Brain microvascular endothelial cell (primary cell): ENCODE results near the gene TEKTIP1.

Source experiments
- DNase-seq: peaks from one replicate; pipeline ENCODE4 v3.0.0-alpha.2; 2020
- H3K27ac ChIP-seq: fragments of 250-450 bp; sonication (Bioruptor Pico); 2 replicates; pipeline ENCODE4 v1.5.1; 2020; ENCODE audit warnings: mild to moderate bottlenecking, moderate library complexity
- H3K27me3 ChIP-seq: fragments of 250-450 bp; sonication (Bioruptor Pico); replicated peaks from 2 replicates; pipeline ENCODE4 v1.5.1; 2020; ENCODE audit warnings: mild to moderate bottlenecking
- H3K36me3 ChIP-seq: fragments of 250-450 bp; sonication (Bioruptor Pico); replicated peaks from 2 replicates; pipeline ENCODE4 v1.5.1; 2020; ENCODE audit warnings: mild to moderate bottlenecking
- H3K4me3 ChIP-seq: 2 replicates; pipeline ENCODE4 v1.5.1; 2011; ENCODE audit warnings: low read depth, mild to moderate bottlenecking, control low read depth, low read length, moderate library complexity
- CTCF ChIP-seq: IDR thresholded peaks from 2 replicates; pipeline ENCODE4 v1.5.1; 2011; ENCODE audit warnings: low read depth, mild to moderate bottlenecking, moderate library complexity, low read length, control low read depth, inconsistent platforms; ENCODE audit errors: missing control alignments
- in situ Hi-C: cut with HindIII; loops from 2 replicates; pipeline ENCODE4 v1.10.0; 2017; ENCODE audit warnings: low sequenced_read_pairs, low pct_ligation_motif_present

Gene TEKTIP1

GRCh38 chr19:3520166-3521103 lies 18.5 kb upstream of the TEKTIP1 start:
- H3K36me3 ChIP-seq: peaks cover 19% of the 10 kb centered on the region

GRCh38 chr19:3521104-3521445 lies 17.9 kb upstream of the TEKTIP1 start:
- TF ChIP-seq CTCF: no peak
- peaks cover 19% of the 10 kb centered on the region for H3K36me3 ChIP-seq
- in situ Hi-C loops: no loop called here
- DNase-seq: no peak
- H3K27me3 ChIP-seq: no peaks in the 10 kb centered on the region
- no peak overlapping the region for H3K4me3 ChIP-seq
- no peak overlapping the region for H3K27ac ChIP-seq

More at GRCh38 chr19:3520166-3521103, 18.5 kb upstream of the TEKTIP1 start:
- H3K27ac ChIP-seq: no peak overlapping the region
- TF ChIP-seq CTCF: peak; percentile 5
- no peak overlapping the region for H3K4me3 ChIP-seq
- no peaks in the 10 kb centered on the region for H3K27me3 ChIP-seq
- DNase-seq: no peak
- in situ Hi-C loops: no loop called here

GRCh38 chr19:3522421-3523360 lies 16.3 kb upstream of the TEKTIP1 start:
- Histone ChIP-seq H3K27me3 (no peaks in the 10 kb centered on the region), H3K4me3 (no peak overlapping the region), H3K27ac (no peak overlapping the region), H3K36me3 (peaks cover 29% of the 10 kb centered on the region)
- no peak for TF ChIP-seq CTCF
- no peak for DNase-seq
- in situ Hi-C loops: no loop called here

- H3K27me3 ChIP-seq: no peaks in the 10 kb centered on the region
- peaks cover 36% of the 10 kb centered on the region for H3K36me3 ChIP-seq
- no peak overlapping the region for H3K4me3 ChIP-seq
- H3K27ac ChIP-seq: no peak overlapping the region
- TF ChIP-seq CTCF: no peak
- DNase-seq: no peak
- in situ Hi-C loops: no loop called here
These were observed 15.5 kb upstream of the TEKTIP1 start for GRCh38 chr19:3523361-3524077.

- in situ Hi-C loops: no loop called here
- Histone ChIP-seq H3K4me3 (no peak overlapping the region), H3K27ac (no peak overlapping the region), H3K27me3 (no peaks in the 10 kb centered on the region), H3K36me3 (peaks cover 36% of the 10 kb centered on the region)
- no peak for TF ChIP-seq CTCF
- DNase-seq: no peak
These were observed 14.7 kb upstream of the TEKTIP1 start for GRCh38 chr19:3524078-3524842.
